ENCODE data around the gene CBLB. TPM values are rescaled to one million over a fixed set of nuclear protein-coding genes. Genes with fewer than 3 reads are reported as not detected.

Gene CBLB
- total RNA-seq, 1 experiment from 2014 or later = 26.2 TPM

- BruUV-seq (replicated peaks) = no TSS peak
- Mint-ChIP-seq H3K4me3 (ENCODE audit: low read depth, unreplicated experiment) (no peak overlapping the region), H3K4me1 (ENCODE audit: low read depth, unreplicated experiment) (no peaks in the 10 kb centered on the region), H3K27ac (ENCODE audit: unreplicated experiment) (no peak overlapping the region), H3K36me3 (ENCODE audit: insufficient read depth, unreplicated experiment) (no peaks in the 10 kb centered on the region), H3K27me3 (ENCODE audit: unreplicated experiment) (no peaks in the 10 kb centered on the region), H3K9me3 (ENCODE audit: low read depth, unreplicated experiment) (no peaks in the 10 kb centered on the region)
- DNase-seq = no peak
- CTCF ChIA-PET = no interaction called here
- TF ChIP-seq CTCF (IDR thresholded peaks at IDR 0.05; ENCODE audit: unreplicated experiment) = no peak
- intact Hi-C loops (cut with micrococcal nuclease; ENCODE audit: unreplicated experiment) = no loop called here
Measured at GRCh38 chr3:105629718-105630117, 239.1 kb downstream of the CBLB start.

GRCh38 chr3:105626739-105627138, 242.1 kb downstream of the CBLB start:
- H3K4me1 Mint-ChIP-seq (ENCODE audit: low read depth, unreplicated experiment) = no peaks in the 10 kb centered on the region
- intact Hi-C loops (cut with micrococcal nuclease; ENCODE audit: unreplicated experiment) = no loop called here
- no peak for TF ChIP-seq CTCF (IDR thresholded peaks at IDR 0.05; ENCODE audit: unreplicated experiment)

GRCh38 chr3:105622169-105622568, 246.6 kb downstream of the CBLB start:
- BruUV-seq (replicated peaks) = no TSS peak
- no peaks in the 10 kb centered on the region for H3K4me1 Mint-ChIP-seq (ENCODE audit: low read depth, unreplicated experiment)
- no peaks in the 10 kb centered on the region for H3K27me3 Mint-ChIP-seq (ENCODE audit: unreplicated experiment)
- DNase-seq = no peak
- intact Hi-C loops (cut with micrococcal nuclease; ENCODE audit: unreplicated experiment) = no loop called here
- no peak for TF ChIP-seq CTCF (IDR thresholded peaks at IDR 0.05; ENCODE audit: unreplicated experiment)
- CTCF ChIA-PET = no interaction called here
- H3K4me3 Mint-ChIP-seq (ENCODE audit: low read depth, unreplicated experiment) = no peak overlapping the region
- no peak overlapping the region for H3K27ac Mint-ChIP-seq (ENCODE audit: unreplicated experiment)
- H3K36me3 Mint-ChIP-seq (ENCODE audit: insufficient read depth, unreplicated experiment) = no peaks in the 10 kb centered on the region
- H3K9me3 Mint-ChIP-seq (ENCODE audit: low read depth, unreplicated experiment) = no peaks in the 10 kb centered on the region

More at GRCh38 chr3:105626739-105627138, 242.1 kb downstream of the CBLB start:
- Mint-ChIP-seq H3K27me3 (ENCODE audit: unreplicated experiment) (no peaks in the 10 kb centered on the region), H3K4me3 (ENCODE audit: low read depth, unreplicated experiment) (no peak overlapping the region), H3K9me3 (ENCODE audit: low read depth, unreplicated experiment) (no peaks in the 10 kb centered on the region), H3K36me3 (ENCODE audit: insufficient read depth, unreplicated experiment) (no peaks in the 10 kb centered on the region), H3K27ac (ENCODE audit: unreplicated experiment) (no peak overlapping the region)
- BruUV-seq (replicated peaks) = no TSS peak
- no peak for DNase-seq
- CTCF ChIA-PET = no interaction called here

GRCh38 chr3:105620236-105620635, 248.6 kb downstream of the CBLB start:
- intact Hi-C loops (cut with micrococcal nuclease; ENCODE audit: unreplicated experiment) = no loop called here
- no TSS peak for BruUV-seq (replicated peaks)
- no peaks in the 10 kb centered on the region for H3K27me3 Mint-ChIP-seq (ENCODE audit: unreplicated experiment)
- CTCF ChIA-PET = no interaction called here
- H3K27ac Mint-ChIP-seq (ENCODE audit: unreplicated experiment) = no peak overlapping the region
- no peak overlapping the region for H3K4me3 Mint-ChIP-seq (ENCODE audit: low read depth, unreplicated experiment)
- no peaks in the 10 kb centered on the region for H3K9me3 Mint-ChIP-seq (ENCODE audit: low read depth, unreplicated experiment)
- DNase-seq = no peak
- no peak for TF ChIP-seq CTCF (IDR thresholded peaks at IDR 0.05; ENCODE audit: unreplicated experiment)
- no peaks in the 10 kb centered on the region for H3K36me3 Mint-ChIP-seq (ENCODE audit: insufficient read depth, unreplicated experiment)
- H3K4me1 Mint-ChIP-seq (ENCODE audit: low read depth, unreplicated experiment) = no peaks in the 10 kb centered on the region

GRCh38 chr3:105619651-105620050, 249.2 kb downstream of the CBLB start:
- no peak for TF ChIP-seq CTCF (IDR thresholded peaks at IDR 0.05; ENCODE audit: unreplicated experiment)
- Mint-ChIP-seq H3K36me3 (ENCODE audit: insufficient read depth, unreplicated experiment) (no peaks in the 10 kb centered on the region), H3K27me3 (ENCODE audit: unreplicated experiment) (no peaks in the 10 kb centered on the region), H3K27ac (ENCODE audit: unreplicated experiment) (no peak overlapping the region), H3K9me3 (ENCODE audit: low read depth, unreplicated experiment) (no peaks in the 10 kb centered on the region), H3K4me3 (ENCODE audit: low read depth, unreplicated experiment) (no peak overlapping the region), H3K4me1 (ENCODE audit: low read depth, unreplicated experiment) (peaks cover 2% of the 10 kb centered on the region)
- DNase-seq = no peak
- intact Hi-C loops (cut with micrococcal nuclease; ENCODE audit: unreplicated experiment) = no loop called here
- no TSS peak for BruUV-seq (replicated peaks)
- CTCF ChIA-PET = no interaction called here
